Ammon's horn (tissue), 1 donor: Measurements from ENCODE around the gene MTHFS.
"Not testable (repeated sequence)": the region's sequence is repeated elsewhere in the genome, so short reads cannot be mapped to it uniquely, and the experiment has no call there.

Experiments
- DNase-seq: peaks from one replicate; pipeline ENCODE4 v3.0.0-alpha.2; 2016; ENCODE audit warnings: low spot score

MTHFS gene

DNA sequence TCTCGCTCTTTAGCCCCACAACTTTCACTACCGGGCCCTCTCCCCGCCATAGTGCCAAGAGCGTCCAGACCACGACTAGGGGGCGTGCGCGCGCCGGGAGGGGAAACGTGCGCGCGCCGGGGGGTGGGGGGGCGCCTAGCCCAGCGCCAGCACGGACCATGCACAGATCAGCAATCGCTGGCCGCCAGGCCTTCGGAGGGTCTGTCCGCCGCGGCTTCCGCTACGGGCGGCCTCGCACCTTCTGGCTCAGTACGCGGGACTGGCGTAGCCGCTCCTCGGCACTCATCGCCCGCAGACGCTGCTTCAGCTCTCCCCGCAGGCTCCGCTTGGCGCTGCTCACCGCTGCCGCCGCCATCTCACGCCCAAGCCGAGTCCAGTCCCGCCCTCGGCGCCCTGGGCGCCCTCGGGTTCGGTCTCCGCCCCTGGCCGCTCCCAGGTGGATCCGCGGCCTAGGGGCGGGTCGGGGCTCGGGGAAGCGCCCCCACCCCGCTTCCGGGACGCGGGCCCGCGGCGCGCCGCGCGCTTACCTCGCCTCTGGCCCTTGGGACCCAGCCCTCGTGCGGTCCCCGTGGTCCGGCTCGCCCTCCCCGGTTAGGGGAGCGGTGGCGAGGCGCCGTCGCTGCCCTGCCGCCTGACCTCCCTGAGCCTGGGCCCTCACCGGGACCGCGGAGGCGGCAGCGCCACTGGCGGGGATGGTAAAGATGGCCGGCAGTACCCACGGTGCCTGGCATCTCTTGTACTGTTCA, at the start of gene MTHFS:
Gene MTHFS (minus strand): TSS at position 381 of the 746 bp plus-strand sequence. CDS start 26 bp downstream, at position 355.
- DNase-seq, result peak; percentile 80

GRCh38 chr15:79944622-79945021, 47.8 kb upstream of the MTHFS start:
- DNase-seq, result no peak

GRCh38 chr15:79943820-79944219, 47.0 kb upstream of the MTHFS start:
- no peak for DNase-seq

DNA sequence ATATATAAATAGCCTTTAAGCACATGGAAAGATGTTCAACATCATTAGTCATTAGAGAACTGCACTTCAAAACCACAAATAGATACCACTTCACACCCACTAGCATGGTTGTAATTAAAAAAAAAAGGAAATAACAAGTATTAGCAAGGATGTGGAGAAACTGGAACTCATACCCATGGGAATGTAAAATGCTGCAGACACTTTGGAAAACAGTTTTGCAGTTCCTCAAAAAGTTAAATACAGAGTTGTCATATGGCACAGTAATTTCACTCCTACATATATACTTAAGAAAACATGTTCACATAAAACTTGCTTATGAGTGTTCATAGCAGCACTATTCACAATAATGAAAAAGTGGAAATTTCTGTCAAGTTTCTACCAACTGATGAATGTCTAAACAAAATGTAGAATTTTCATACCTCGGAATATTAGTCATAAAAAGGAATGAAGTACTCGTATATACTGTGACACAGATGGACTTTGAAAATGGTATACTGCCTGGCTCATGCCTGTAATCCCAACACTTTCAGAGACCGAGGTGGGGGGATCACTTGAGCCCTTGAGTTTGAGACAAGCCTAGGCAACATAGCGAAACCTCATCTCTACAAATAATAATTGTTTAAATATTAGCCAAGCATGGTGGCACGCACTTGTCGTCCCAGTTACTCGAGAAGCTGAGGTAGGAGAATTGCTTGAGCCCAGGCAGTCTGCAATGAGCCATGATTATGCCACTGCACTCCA, 46.1 kb upstream of the MTHFS start:
- DNase-seq, result no peak

GRCh38 chr15:79939399-79939798, 42.6 kb upstream of the MTHFS start:
- no peak for DNase-seq

DNA sequence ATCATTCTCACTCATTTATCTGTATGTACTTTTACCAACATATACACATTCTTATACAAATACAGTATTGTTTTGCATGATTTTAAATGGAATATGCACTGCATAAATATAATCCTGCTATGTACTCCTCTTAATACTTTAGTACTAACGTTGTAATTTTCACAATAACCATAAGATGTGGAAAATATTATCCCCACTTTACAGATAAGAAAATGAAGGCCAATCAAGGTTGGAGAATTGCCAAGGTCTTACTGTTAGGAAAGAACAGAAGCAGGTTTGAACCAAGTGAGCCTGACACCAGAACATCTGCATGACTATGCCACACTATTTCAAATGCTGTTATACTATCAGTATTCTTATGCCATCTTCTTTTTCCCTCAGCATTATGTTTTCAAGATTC, 41.3 kb upstream of the MTHFS start:
- DNase-seq, result no peak

GRCh38 chr15:79935556-79936201, 38.9 kb upstream of the MTHFS start:
- DNase-seq, result not testable (repeated sequence)

GRCh38 chr15:79933231-79933630, 36.4 kb upstream of the MTHFS start:
- no peak for DNase-seq

DNA sequence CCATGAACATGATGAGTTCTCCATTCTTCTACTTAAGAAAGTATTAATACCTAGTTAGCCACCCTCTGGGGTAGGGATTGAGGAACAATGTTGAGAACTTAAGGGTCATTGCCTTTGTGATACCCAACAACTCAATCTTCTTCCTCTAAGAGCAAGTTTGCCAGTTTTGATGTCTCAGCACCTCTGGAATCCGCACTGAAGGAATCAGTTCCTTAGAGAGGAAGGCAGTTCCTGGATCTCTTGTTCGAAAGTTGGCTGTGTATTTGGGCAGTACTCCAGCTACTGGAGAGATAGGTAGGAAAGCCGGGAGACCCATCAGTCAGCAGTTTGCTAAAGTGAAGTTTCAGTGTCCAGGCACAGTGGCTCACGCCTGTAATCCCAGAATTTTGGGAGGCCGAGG, 35.6 kb upstream of the MTHFS start:
- DNase-seq, result peak; percentile 38

GRCh38 chr15:79930516-79930915, 33.7 kb upstream of the MTHFS start:
- DNase-seq, result no peak

DNA sequence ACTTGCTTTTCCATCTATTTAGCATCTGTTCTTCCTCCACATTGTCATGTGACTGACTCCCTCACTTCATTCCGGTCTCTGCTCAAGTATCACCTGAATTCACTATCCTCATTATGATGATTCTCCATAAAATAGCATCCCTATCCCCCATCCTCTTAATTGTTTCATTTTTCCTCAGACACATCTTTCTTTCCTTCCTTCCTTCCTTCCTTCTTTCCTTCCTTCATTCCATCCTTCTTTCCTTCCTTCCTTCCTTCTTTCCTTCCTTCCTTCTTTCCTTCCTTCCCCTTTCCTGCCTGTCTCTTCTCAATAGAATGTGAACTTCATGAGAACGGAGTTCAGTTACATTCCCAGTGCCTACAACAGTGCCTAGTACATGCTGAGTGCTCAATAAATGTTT, 32.6 kb upstream of the MTHFS start:
- no peak for DNase-seq

GRCh38 chr15:79926116-79926515, 29.3 kb upstream of the MTHFS start:
- DNase-seq, result not testable (repeated sequence)

DNA sequence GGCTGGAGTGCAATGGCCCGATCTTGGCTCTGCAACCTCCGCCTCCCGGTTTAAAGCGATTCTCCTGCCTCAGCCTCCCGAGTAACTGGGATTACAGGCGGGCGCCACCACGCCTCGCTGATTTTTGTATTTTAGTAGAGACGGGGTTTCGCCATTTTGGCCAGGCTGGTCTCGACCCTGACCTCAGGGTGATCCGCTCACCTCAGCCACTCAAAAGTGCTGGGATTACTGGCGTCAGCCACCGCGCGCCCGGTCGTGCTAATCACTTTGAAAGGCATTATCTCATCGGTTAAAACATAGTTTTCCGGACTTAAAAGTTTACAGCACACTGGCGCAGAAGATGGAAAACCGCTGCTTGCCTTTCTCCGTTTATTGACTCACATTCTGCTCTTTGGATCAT, 27.6 kb upstream of the MTHFS start:
- no peak for DNase-seq

DNA sequence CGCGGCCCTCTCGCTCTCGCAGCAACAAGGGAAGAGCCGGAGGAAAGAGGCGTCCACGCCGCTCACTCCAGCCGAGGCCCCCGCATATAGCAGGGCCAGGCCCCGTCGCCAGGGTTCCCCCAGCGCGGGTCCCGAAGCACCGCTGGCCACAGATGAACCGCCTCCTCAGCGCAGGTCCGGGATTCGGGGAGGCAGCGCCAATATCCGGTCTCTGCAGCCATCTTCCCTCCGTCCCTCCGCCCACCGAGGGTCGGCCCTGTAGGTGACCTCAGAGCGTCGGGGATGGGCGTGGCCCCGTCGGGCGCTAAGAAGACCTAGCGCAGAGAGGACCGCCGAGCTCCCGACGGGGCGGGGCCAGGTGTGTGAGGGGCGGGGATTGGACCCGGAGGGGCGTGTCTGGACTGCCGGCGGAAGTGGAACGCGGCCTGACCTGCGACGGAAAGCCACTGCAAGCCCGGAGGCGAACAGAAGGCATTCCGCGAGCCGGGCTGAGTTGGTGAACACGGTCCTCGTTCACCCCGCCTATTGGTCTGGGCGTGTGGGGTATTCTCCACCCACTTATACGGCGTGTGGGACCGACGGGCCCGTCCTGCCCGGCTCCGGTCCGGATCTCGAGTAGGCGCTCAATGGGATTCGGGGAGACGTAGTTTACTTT, 26.8 kb upstream of the MTHFS start:
- peak; percentile 93 for DNase-seq

DNA sequence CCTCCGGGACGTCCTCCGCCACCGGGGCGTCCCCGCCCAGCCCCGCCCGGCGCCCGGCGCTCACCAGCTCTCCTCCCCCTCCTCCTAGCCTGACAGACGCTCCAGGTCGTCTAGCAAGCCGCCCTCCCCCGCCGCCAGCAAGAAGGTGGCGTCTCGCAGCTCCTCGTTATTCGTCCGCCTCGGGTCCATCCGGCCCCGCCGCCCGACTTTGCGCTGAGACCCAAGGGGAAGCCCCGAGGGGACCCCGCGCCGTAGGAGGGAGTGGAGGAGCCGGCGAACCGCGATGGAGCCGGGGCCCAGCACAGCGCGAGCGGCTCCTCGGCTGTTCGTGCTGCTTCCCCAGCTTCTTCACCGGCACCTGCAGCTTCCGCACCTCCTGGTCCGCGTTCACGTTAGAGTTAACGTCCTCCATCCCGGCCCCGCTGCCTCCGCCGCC, 26.3 kb upstream of the MTHFS start:
- peak; percentile 36 for DNase-seq

DNA sequence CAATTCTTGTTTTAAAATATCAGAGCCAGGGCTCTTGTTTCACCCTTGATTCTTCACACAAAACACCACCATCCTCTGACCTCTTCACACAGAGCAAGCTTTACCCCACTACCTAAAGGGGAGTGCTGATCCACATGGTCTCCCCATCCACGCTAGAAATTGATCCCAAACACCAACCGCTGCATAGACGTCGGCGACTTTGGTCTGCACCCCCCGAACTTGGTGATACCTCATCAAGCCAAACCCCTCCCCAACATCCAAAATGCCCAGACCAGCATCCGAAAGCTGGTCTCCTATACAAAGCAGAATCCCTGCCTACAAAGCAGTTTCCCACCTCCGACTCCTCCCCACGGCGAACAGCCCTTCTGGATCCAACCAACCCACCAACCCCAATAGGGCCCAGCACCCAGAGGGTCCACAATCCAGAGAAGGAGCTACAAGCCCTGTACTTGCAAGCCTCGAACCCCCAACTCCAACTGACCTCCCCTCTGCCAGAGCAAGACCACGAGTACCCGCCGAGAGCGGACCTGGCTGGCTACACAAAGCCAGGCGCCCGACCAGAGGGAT, 25.8 kb upstream of the MTHFS start:
- DNase-seq, result no peak

DNA sequence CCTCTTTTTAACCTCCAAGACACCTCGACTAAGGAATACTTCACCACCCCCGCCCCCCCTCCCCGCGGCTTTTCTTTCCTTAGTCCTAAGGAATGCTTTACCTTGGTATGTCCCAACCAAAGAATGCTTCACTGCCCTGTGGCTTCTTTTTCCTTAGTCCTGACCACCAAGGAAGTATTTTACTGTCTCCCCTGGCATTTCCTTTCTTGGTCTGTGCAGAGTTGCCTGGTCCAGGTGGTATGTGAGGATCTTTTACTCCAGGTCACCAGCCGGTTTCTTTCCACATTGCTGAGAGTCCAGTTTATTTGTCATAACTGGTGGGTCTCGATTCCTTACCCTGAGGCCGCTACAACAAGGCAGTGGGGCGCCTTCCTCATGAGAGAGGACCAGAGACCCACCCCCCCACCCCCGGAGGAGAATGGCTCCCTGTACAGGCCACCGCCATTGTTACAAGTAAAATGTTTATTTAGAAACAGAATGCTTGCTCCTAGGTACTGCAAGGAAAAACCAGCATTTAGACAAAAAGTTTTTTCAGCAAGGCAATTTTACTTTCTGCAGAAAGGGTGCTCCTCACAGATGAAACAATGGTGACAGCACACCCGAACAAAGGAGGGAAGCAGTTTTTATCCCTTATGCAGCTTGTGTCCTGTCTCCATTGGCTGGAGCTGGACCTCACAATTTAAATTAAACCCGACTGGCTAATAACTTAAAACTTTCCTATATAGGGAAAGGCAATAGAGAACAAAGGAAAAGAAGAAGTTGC, 23.1 kb upstream of the MTHFS start:
- DNase-seq, result no peak

DNA sequence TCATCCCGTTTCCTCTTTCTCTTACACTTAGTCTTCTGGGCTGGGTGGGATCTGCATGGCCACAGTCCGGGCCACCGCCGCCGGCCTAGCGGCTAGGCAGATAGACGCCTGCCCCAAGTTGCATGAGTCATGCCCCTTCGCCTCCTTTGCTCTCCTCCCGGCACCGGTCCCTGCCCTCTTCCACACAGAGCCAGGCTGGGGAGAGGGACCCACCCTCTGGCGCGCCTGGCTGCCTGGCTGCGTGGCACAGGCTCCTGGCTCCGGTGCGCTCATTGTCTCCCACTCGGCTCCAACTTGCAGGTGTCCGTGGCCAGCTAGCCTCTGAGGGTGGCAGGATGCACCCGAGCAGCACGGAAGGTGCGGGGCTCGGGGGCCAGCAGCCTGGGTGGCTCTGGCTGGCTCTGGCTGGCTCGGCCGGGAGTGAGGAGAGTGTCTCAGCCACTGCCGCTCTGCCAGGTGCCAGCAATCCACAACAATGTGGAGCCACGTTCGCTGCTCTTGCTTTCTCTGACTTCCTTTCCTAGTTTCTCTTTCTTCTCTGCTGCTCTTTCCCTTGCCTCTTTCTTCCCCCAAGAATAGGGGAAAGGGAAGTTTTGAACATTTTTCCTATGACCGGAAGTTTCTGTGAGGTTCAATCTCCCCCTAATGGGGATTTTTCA, 22.4 kb upstream of the MTHFS start:
- no peak for DNase-seq

DNA sequence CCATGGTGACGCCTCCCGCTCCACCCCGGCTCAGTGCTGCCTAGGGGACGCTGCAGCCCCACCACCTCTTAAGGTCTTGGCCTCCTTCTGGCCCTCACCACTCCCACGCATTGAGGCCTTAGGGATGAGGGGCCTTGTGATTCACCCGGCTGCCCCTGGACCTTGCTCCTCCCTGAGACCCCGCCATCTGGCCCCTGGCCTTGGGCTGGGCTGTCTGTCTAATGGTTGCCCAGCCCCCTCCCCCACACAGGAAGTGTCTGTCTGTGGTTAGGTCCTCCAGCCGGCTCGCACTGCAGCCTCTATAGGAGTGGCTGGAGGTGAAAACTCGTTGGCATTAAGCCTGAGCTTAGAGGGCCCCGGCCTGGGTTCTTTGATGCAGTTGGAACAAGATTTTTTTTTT, 21.5 kb upstream of the MTHFS start:
- no peak for DNase-seq

GRCh38 chr15:79916502-79917132, 19.8 kb upstream of the MTHFS start:
- DNase-seq, result no peak
